ENCODE measurements around the gene PRMT6. TPM values are rescaled to one million over a fixed set of nuclear protein-coding genes. Genes with fewer than 3 reads are reported as not detected.
"Not testable (repeated sequence)": the region's sequence is repeated elsewhere in the genome, so short reads cannot be mapped to it uniquely, and the experiment has no call there.

The PRMT6 gene
- polyA plus RNA-seq, 12 donors, result 14.7 to 28.0 (median 19.1) TPM; not detected in 1

DNA sequence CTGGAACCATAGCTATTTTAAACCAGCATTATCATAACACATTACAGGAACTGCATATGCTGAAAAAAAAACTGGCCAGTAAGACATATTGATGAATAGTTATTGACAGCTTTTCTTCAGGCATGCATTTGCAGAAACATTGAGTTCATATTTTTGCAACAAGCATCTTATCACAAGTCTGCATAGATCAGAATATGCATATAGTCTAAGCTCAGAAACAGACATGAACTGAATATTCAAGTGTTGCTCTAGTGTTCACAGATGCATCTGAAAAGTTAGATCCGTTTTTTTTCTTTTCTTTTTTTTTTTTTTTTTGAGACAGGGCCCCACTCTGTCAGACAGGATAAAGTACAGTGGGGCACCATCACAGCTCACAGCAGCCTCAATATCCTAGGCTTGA, 22.8 kb downstream of the PRMT6 start:
- no peak for DNase-seq

GRCh38 chr1:107081102-107081501, 24.6 kb downstream of the PRMT6 start:
- no peak for DNase-seq

DNA sequence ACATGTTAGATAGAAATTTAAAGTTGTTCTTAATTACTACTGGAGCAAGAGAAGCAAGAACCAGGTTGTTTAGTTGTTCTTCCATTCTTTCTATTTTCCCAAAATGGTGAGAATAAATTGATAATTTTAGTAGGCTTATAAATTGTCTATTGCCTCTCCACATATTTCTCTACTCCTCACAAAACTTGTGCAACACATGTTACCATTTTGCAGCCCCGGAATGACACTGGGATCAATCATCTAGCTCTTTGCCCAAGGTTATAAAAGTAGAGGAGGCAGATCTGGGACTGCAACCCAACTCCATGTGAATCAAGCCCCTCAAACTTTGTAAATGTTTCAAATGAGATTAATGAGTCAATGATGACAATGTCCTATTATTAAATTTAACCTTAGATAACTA, 34.9 kb downstream of the PRMT6 start:
- DNase-seq, result no peak

- DNase-seq, result not testable (repeated sequence)
Observed at GRCh38 chr1:107093395-107093794, 36.9 kb downstream of the PRMT6 start.

DNA sequence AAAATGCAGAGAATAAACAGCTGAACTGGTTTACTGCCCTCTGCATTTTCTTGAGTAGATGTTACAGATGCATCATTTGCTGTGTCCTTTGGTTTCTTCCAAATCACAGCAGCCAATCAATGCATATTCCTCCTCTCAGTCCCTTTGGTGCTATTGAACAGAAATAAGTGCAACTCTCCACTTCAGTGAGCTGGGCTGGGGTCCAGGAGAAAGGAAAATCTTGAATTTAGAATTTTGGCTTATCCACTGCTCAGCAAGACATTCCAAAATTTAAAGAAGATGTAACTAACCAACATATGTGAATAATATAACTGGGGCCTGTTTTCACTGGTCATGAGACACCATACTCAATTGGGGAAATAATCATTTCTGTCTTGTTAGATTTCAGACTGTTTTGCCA, 39.2 kb downstream of the PRMT6 start:
- peak; percentile 68 for DNase-seq

- no peak for DNase-seq
Observed at GRCh38 chr1:107096690-107097089, 40.2 kb downstream of the PRMT6 start.

DNA sequence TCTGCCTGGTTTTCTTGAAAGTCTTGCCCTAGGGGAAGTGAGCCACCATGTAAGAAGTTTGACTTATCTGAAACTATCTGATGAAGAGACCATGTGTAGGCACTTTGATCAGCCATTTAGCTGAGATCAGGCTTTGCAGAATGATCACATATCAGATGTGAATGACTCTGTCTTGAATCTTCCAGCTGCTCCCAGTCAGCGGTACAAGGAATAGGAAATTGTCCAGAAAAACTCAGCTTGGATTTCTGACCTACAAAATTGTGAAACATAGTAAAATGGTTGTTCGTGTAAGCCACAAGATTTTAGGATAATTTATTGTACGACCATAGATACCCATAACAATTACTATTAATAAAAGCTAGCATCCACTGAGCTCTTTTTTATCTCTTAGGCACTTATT, 42.5 kb downstream of the PRMT6 start:
- DNase-seq, result no peak

- peak; percentile 57 for DNase-seq
Observed at GRCh38 chr1:107100331-107100984, 44.0 kb downstream of the PRMT6 start.

- DNase-seq, result no peak
Observed at GRCh38 chr1:107105914-107106313, 49.4 kb downstream of the PRMT6 start.

Other genes starting within 250 kb of the PRMT6 start
- gene NTNG1, start 84.4 kb downstream of the PRMT6 start, polyA plus RNA-seq (ENCODE audit: insufficient read length in 12 of 12), result 10 to 100 TPM in 10 of 12 donors, 1 to 10 TPM in 1, not detected in 1; 8.5 to 29.7 (median 14.4) TPM